Measurements from ENCODE around the gene REC114. TPM values are rescaled to one million over a fixed set of nuclear protein-coding genes. Genes with fewer than 3 reads are reported as not detected.

Gene REC114
- total and polyA plus RNA-seq, 2 of the 8 experiments (the other 6 are each of a cell fraction or from before 2014, with no cell fraction given), result 0.12 TPM; not detected in 1

GRCh38 chr15:73590263-73590662 is 147.3 kb downstream of the REC114 start:
- Histone ChIP-seq H3K9ac (replicated peaks in 1 of 4; ENCODE audit: extremely low read depth in 1 of 4, low read depth in 3 of 4, low read length in 3 of 4) (no peak overlapping the region), H3K14ac (ENCODE audit: insufficient read length) (no peak overlapping the region), H2BK120ac (replicated peaks; ENCODE audit: low read depth, low read length) (no peak overlapping the region), H3K79me1 (ENCODE audit: low read depth, low read length) (peaks cover 2% of the 10 kb centered on the region; the same call in 1 of the 2 replicates), H3K23ac (ENCODE audit: insufficient read length) (no peak overlapping the region), H3K4me2 (ENCODE audit: insufficient read depth in 1 of 2, low read depth in 2 of 2, low read length in 2 of 2) (no peak overlapping the region), H3K27ac (ENCODE audit: low read depth, low read length) (no peak overlapping the region), H3K4ac (replicated peaks; ENCODE audit: insufficient read length, low read depth, low read length) (no peak overlapping the region), H3K9me3 (ENCODE audit: insufficient read depth in 2 of 2, low read depth in 1 of 2, low read length in 1 of 2) (no peaks in the 10 kb centered on the region), H3K4me3 (ENCODE audit: extremely low read depth in 1 of 4, insufficient read depth in 2 of 4, low read depth in 3 of 4, low read length in 4 of 4) (no peak overlapping the region), H3K27me3 (replicated peaks in 1 of 4; ENCODE audit: control insufficient read depth in 3 of 4, extremely low read depth in 1 of 4, insufficient read depth in 3 of 4, low read length in 3 of 4) (no peaks in the 10 kb centered on the region), H2AK5ac (ENCODE audit: low read depth, low read length) (no peak overlapping the region), H3K23me2 (ENCODE audit: low read depth, low read length) (no peaks in the 10 kb centered on the region), H3K18ac (ENCODE audit: extremely low read depth, low read length) (no peak overlapping the region), H3K79me2 (ENCODE audit: control insufficient read depth in 1 of 2, insufficient read depth in 2 of 2, low read length in 2 of 2) (peaks cover 0 to 30% of the 10 kb centered on the region in 2 experiments; a peak in 3 of 4 replicates), H2BK20ac (ENCODE audit: low read length) (no peak overlapping the region), H3K36me3 (ENCODE audit: control insufficient read depth in 2 of 4, insufficient read depth in 4 of 4, low read length in 3 of 4) (peaks cover 0 to 24% (median 14%) of the 10 kb centered on the region in 4 experiments; a peak in 6 of 8 replicates), H2BK12ac (ENCODE audit: low read depth, low read length) (no peak overlapping the region), H2BK15ac (ENCODE audit: low read length) (no peak overlapping the region), H4K5ac (ENCODE audit: insufficient read length, low read depth, low read length) (no peak overlapping the region), H4K8ac (ENCODE audit: extremely low read depth, insufficient read depth, low read length) (no peak overlapping the region), H3K56ac (replicated peaks; ENCODE audit: insufficient read length, low read depth, low read length) (no peak overlapping the region), H2BK5ac (ENCODE audit: low read depth, low read length) (no peak overlapping the region), H3K4me1 (replicated peaks in 1 of 4; ENCODE audit: control insufficient read depth in 3 of 4, insufficient read depth in 4 of 4, low read length in 3 of 4) (no peaks in the 10 kb centered on the region; a peak in 1 of 7 replicates), H4K91ac (replicated peaks; ENCODE audit: insufficient read length, low read length) (no peak overlapping the region), H2AFZ (ENCODE audit: low read length) (no peak overlapping the region), H4K20me1 (replicated peaks in 1 of 2; ENCODE audit: control insufficient read depth in 1 of 2, insufficient read depth in 2 of 2, low read length in 2 of 2) (peaks cover 7 to 19% of the 10 kb centered on the region in 2 experiments)
- POLR2A ChIA-PET (ENCODE audit: partially characterized antibody), result interaction anchor here (0.8 kb wide), 1 partner anchor 11 kb away, joined by 5 read pairs; no protein-coding TSS in a partner anchor
- 76% methylated on average over 3 of the region's 5 CpGs; no CpG with 5 or more reads in 1 of the 2 experiments for WGBS, 2 experiments (ENCODE audit: extremely low coverage in 1 of 2, insufficient coverage in 1 of 2, insufficient read length in 1 of 2, insufficient replicate concordance in 2 of 2, low coverage in 1 of 2, low lambda C conversion rate in 2 of 2, missing lambda C conversion rate in 1 of 2)
- CTCF ChIA-PET (ENCODE audit: partially characterized antibody), result interaction anchor here (0.6 to 1.7 kb wide), 6 partner anchors 21 to 123 kb away, joined by 3 to 9 read pairs (median 4); no protein-coding TSS in a partner anchor
- DNase-seq (ENCODE audit: low read depth in 1 of 2, low spot score in 2 of 2) (no peak), FAIRE-seq (no peak)
- TF ChIP-seq KDM5A (IDR thresholded peaks at IDR 0.05; ENCODE audit: low read length) (no peak), RAD21 (IDR thresholded peaks at IDR 0.05 in 1 of 2, conservative IDR thresholded peaks at IDR 0.05 in 1 of 2; ENCODE audit: low read depth in 2 of 2, low read length in 2 of 2) (no peak)
